ENCODE measurements around the gene BTBD18.

BTBD18 gene

DNA sequence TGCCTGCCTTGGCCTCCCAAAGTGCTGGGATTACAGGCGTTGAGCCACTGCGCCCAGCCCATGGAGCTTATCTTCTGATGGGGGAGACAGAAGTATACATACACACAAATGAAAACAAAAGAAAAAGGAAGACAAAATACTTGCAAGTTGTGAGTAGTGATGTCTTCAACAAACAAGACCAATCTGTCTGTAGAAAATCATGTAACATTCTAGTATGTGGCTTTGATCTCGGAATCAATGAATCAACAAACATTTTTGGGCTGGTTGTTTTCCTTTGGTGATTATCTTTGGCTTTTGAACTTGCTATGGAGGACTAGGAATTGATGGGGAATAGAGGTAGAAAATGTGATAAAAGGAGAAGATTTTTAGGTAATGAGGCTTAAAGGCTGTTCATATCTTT lies 6.6 kb upstream of the BTBD18 start:
- TF ChIP-seq, protein P1, sequence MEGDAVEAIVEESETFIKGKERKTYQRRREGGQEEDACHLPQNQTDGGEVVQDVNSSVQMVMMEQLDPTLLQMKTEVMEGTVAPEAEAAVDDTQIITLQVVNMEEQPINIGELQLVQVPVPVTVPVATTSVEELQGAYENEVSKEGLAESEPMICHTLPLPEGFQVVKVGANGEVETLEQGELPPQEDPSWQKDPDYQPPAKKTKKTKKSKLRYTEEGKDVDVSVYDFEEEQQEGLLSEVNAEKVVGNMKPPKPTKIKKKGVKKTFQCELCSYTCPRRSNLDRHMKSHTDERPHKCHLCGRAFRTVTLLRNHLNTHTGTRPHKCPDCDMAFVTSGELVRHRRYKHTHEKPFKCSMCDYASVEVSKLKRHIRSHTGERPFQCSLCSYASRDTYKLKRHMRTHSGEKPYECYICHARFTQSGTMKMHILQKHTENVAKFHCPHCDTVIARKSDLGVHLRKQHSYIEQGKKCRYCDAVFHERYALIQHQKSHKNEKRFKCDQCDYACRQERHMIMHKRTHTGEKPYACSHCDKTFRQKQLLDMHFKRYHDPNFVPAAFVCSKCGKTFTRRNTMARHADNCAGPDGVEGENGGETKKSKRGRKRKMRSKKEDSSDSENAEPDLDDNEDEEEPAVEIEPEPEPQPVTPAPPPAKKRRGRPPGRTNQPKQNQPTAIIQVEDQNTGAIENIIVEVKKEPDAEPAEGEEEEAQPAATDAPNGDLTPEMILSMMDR (IDR thresholded peaks at IDR 0.05), result no peak
- no peaks in the 10 kb centered on the region for H3K9me3 ChIP-seq
- H3K27ac ChIP-seq, result no peak overlapping the region
- H3K36me3 ChIP-seq, result no peaks in the 10 kb centered on the region
- H3K27me3 ChIP-seq, result no peaks in the 10 kb centered on the region
- H3K4me3 ChIP-seq (ENCODE audit: low read depth in 1 of 2, low read length in 1 of 2), result no peak overlapping the region
- H3K4me1 ChIP-seq (ENCODE audit: control insufficient read depth in 1 of 2, insufficient read depth in 1 of 2, low read depth in 1 of 2, low read length in 1 of 2), result peaks cover 15 to 17% of the 10 kb centered on the region in 2 experiments

DNA sequence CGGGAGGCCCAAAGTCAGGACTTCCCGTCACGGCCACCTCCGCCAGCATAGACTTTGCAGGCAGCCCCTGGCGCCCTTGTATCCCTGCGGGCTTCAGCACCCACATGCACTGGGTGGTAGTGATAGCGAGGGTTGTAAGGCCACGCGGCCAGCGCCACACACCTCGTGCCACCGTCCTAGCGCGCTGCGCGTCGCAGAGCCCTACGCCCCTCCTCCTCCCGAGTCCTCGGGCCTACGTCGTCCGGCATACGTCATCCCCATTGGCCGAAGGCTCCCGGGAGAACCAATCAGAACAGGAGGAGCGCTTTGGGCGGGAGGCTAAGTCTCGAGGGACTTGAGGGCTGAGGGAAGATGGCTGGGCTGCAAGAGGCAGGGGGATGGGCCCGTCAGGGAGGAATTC lies 1.3 kb upstream of the BTBD18 start:
- H3K27me3 ChIP-seq, result no peaks in the 10 kb centered on the region
- TF ChIP-seq, protein P1 (IDR thresholded peaks at IDR 0.05), result no peak
- no peaks in the 10 kb centered on the region for H3K36me3 ChIP-seq
- H3K9me3 ChIP-seq, result no peaks in the 10 kb centered on the region
- no peaks in the 10 kb centered on the region for H3K4me1 ChIP-seq (ENCODE audit: control insufficient read depth in 1 of 2, insufficient read depth in 1 of 2, low read depth in 1 of 2, low read length in 1 of 2)
- H3K27ac ChIP-seq, result no peak overlapping the region
- no peak overlapping the region for H3K4me3 ChIP-seq (ENCODE audit: low read depth in 1 of 2, low read length in 1 of 2)

DNA sequence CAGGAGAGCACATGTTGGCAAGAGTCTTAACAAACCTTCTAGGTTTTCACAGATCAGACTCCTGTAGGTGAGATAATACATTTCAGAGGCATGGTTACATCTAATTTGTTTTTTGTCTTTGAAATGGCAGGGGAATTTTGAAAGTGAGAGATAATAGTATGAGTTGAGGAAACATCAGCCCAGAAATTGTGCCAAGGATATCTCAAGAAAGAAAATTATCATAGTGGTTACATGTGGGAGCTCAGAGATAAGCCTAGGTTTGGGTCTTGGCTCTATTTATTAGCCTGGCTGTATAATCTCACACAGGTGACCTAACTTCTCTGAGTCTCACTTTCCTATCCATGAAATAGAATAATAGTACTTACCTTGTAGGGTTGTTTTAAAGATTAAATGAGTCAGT lies 443 bp downstream of the BTBD18 start:
- no peak overlapping the region for H3K27ac ChIP-seq
- no peaks in the 10 kb centered on the region for H3K9me3 ChIP-seq
- H3K36me3 ChIP-seq, result no peaks in the 10 kb centered on the region
- H3K27me3 ChIP-seq, result no peaks in the 10 kb centered on the region
- H3K4me1 ChIP-seq (ENCODE audit: control insufficient read depth in 1 of 2, insufficient read depth in 1 of 2, low read depth in 1 of 2, low read length in 1 of 2), result no peaks in the 10 kb centered on the region
- TF ChIP-seq, protein P1 (IDR thresholded peaks at IDR 0.05), result no peak
- no peak overlapping the region for H3K4me3 ChIP-seq (ENCODE audit: low read depth in 1 of 2, low read length in 1 of 2)

DNA sequence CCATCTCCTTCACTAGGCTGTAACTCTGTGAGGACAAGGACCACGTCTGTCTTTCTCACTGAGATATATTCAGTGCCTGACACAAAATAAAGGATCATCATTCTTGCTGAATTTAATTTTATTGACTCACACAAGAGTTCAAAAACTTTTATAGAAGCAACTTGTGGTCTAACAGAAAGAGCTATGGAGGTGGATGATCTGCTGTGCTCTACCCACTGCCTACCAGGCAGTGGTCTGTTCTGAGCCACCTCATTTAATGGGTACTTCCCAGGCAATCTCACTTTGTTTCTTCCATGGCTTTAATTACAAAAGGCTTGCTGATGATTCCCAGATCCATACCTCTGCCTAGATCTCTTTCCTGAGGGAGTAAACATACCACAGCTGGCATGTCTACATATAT lies 4.7 kb downstream of the BTBD18 start:
- Histone ChIP-seq H3K27me3 (no peaks in the 10 kb centered on the region), H3K4me3 (ENCODE audit: low read depth in 1 of 2, low read length in 1 of 2) (no peak overlapping the region), H3K9me3 (no peaks in the 10 kb centered on the region), H3K4me1 (ENCODE audit: control insufficient read depth in 1 of 2, insufficient read depth in 1 of 2, low read depth in 1 of 2, low read length in 1 of 2) (peaks cover 9% of the 10 kb centered on the region in 2 experiments), H3K36me3 (peaks cover 27% of the 10 kb centered on the region), H3K27ac (no peak overlapping the region)
- TF ChIP-seq, protein P1 (IDR thresholded peaks at IDR 0.05), result no peak

DNA sequence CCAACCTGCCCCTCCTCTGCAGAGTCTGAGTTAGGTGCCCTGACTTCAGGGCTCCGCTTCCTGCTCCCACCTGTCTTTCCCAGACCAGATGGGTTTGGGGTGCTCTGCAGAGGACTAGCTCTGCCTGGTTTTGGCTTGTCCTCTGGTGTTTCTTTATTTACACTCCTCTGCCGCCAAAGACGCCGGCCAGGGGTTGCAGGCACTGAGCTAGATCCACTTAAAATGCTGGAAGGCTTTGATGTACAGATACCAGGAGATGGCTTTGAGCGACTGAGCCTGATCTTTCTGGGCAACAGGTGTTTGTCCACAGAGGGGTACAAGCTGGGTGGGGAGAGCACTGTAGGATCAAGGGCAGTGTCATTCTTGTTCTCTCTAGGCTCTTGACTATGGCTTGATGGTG lies 6.4 kb downstream of the BTBD18 start:
- Histone ChIP-seq H3K36me3 (peaks cover 27% of the 10 kb centered on the region), H3K4me3 (ENCODE audit: low read depth in 1 of 2, low read length in 1 of 2) (no peak overlapping the region), H3K4me1 (ENCODE audit: control insufficient read depth in 1 of 2, insufficient read depth in 1 of 2, low read depth in 1 of 2, low read length in 1 of 2) (peaks cover 17% of the 10 kb centered on the region in 2 experiments), H3K27me3 (no peaks in the 10 kb centered on the region), H3K27ac (no peak overlapping the region), H3K9me3 (no peaks in the 10 kb centered on the region)
- TF ChIP-seq, protein P1 (IDR thresholded peaks at IDR 0.05), result no peak

DNA sequence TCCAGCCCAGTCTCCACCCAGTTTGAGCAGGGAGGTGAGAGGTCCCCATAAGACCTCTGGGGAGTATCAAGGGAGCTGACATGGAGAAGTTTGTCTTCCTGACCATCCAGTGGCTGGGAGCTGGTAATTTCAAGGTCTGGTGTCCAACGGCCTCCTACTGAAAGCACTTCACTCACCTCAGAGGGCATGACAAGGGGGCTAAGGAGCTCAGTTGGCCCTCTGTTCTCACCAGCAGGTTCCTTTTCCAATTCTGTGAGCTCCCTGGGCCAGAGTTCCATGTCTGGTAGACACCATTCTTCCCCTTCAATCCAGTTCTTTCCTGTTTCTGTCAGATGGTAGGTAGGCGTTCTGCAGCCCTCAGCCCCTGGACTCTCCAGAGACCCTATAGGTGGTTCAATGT lies 7.3 kb downstream of the BTBD18 start:
- H3K9me3 ChIP-seq, result no peaks in the 10 kb centered on the region
- H3K27ac ChIP-seq, result no peak overlapping the region
- no peaks in the 10 kb centered on the region for H3K27me3 ChIP-seq
- no peak overlapping the region for H3K4me3 ChIP-seq (ENCODE audit: low read depth in 1 of 2, low read length in 1 of 2)
- TF ChIP-seq, protein P1 (IDR thresholded peaks at IDR 0.05), result no peak
- H3K4me1 ChIP-seq (ENCODE audit: control insufficient read depth in 1 of 2, insufficient read depth in 1 of 2, low read depth in 1 of 2, low read length in 1 of 2), result peaks cover 17% of the 10 kb centered on the region in 2 experiments
- H3K36me3 ChIP-seq, result peaks cover 27% of the 10 kb centered on the region
